Iris pigment epithelial cell (primary cell): ENCODE results near the gene CLCNKB.
"Not testable (repeated sequence)": the region's sequence is repeated elsewhere in the genome, so short reads cannot be mapped to it uniquely, and the experiment has no call there.

Source experiments
- DNase-seq: peaks from one replicate; pipeline ENCODE4 v3.0.0-alpha.2; 2011; ENCODE audit warnings: low read depth

CLCNKB gene

GRCh38 chr1:16033103-16033632 is 10.4 kb upstream of the CLCNKB start:
- not testable (repeated sequence) for DNase-seq

- not testable (repeated sequence) for DNase-seq
These were observed 7.1 kb upstream of the CLCNKB start for GRCh38 chr1:16036461-16036860.

GRCh38 chr1:16038620-16038912 is 5.0 kb upstream of the CLCNKB start:
- no peak for DNase-seq

GRCh38 chr1:16039871-16040270 is 3.7 kb upstream of the CLCNKB start:
- DNase-seq = not testable (repeated sequence)

GRCh38 chr1:16041200-16041599 is 2.4 kb upstream of the CLCNKB start:
- no peak for DNase-seq

- DNase-seq = no peak
These were observed 1.5 kb upstream of the CLCNKB start for GRCh38 chr1:16042096-16042495.

- DNase-seq = not testable (repeated sequence)
These were observed 928 bp upstream of the CLCNKB start for GRCh38 chr1:16042654-16043053.

GRCh38 chr1:16043950-16044349 is 368 bp downstream of the CLCNKB start:
- DNase-seq = no peak

- peak; percentile 9 for DNase-seq
These were observed 3.3 kb downstream of the CLCNKB start for GRCh38 chr1:16046842-16047241.

GRCh38 chr1:16047791-16048475 is 4.4 kb downstream of the CLCNKB start:
- DNase-seq = no peak

GRCh38 chr1:16048573-16049189 is 5.1 kb downstream of the CLCNKB start:
- peak; percentile 27 for DNase-seq

- DNase-seq = no peak
These were observed 6.7 kb downstream of the CLCNKB start for GRCh38 chr1:16050328-16050727.

- no peak for DNase-seq
These were observed 7.5 kb downstream of the CLCNKB start for GRCh38 chr1:16051039-16051438.

- DNase-seq = not testable (repeated sequence)
These were observed 8.4 kb downstream of the CLCNKB start for GRCh38 chr1:16051949-16052348.

- no peak for DNase-seq
These were observed 10.4 kb downstream of the CLCNKB start for GRCh38 chr1:16053781-16054502.

- DNase-seq = no peak
These were observed 11.3 kb downstream of the CLCNKB start for GRCh38 chr1:16054598-16055540.

GRCh38 chr1:16055613-16056520 is 12.3 kb downstream of the CLCNKB start:
- peak; percentile 67 for DNase-seq

- DNase-seq = not testable (repeated sequence)
These were observed 12.9 kb downstream of the CLCNKB start for GRCh38 chr1:16056521-16056912.

- not testable (repeated sequence) for DNase-seq
These were observed 13.8 kb downstream of the CLCNKB start for GRCh38 chr1:16057314-16057915.

GRCh38 chr1:16058394-16059120 is 15.0 kb downstream of the CLCNKB start:
- DNase-seq = not testable (repeated sequence)
